Stimulated activated CD4-positive, alpha-beta T cell treated with anti-CD3 and anti-CD28 coated beads, Interleukin-1b, Interleukin-23, amount 100 ng/mL, for 1 hour (primary cell): Measurements from ENCODE around the gene CLMN.

Experiments
- DNase-seq, 2 donors: peaks; one replicate each; pipeline ENCODE4 v3.0.0-alpha.2; 2020; ENCODE audit warnings: low read depth in 2 of 2

Gene CLMN

DNA sequence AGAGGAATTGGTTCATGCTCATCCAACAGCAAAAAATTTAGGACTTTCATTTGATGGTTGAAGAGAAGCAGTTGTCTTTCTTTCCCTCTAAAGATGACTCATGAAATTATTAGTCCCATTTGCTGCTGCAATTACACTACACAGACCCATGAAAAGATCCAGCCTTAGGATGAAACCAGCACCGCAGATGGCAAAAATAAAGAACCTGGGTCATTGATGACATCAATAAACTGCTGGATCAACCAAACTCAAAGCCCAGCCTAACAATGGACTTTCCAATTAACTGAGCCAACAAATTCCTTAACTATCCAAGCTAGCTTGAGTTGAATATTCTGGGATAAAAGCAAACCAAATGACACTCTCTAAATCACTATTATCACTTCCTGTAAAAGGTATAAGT, 183.1 kb downstream of the CLMN start:
- DNase-seq = no peak

GRCh38 chr14:95134304-95134933, 185.3 kb downstream of the CLMN start:
- no peak for DNase-seq

DNA sequence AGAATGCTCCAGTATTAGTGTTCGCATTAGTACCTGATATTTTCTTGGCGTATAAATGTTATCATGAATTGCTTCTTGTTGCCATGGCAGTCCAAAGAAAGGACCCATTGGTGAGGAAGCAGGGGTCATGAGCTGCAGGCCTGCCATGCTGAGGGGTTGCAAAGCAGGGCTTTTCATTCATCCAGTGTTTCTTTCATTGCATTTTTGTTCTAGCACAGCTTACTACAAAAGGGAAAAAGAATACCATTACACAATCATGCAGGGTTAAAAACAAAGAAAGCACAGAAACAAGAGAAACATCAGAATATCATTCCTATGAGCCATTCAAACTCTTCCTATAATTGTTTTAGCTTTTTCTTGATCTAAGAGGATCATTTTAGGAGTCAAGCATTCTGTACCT, 186.4 kb downstream of the CLMN start:
- DNase-seq = no peak

DNA sequence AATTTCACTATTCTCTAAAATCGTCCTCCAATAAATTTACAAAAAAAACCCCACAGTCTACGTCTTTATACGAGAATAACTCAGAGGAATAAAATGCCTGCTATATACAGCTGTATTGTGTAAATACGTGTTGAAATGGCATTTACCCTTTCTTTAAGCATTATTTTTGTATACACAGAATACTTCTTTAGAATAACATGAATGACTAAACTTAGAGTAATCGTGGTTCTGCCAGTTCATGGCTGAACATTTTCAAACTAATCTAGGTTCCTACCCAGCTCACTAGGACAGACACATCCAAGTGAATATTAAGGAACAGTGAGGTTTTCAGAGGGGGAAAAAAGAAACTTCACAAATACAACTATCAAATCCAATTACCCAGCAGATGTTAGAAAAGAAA, 186.9 kb downstream of the CLMN start:
- DNase-seq = no peak
